H9 (cell line): ENCODE measurements around the gene WDR81. TPM values are rescaled to one million over a fixed set of nuclear protein-coding genes. Genes with fewer than 3 reads are reported as not detected.

ENCODE experiments used
- DNase-seq: peaks from one replicate; pipeline ENCODE4 v3.0.0-alpha.2; 2017
- H2AFZ ChIP-seq: one replicate; pipeline ENCODE4 v1.6.1; 2013; ENCODE audit warnings: mild to moderate bottlenecking, low read length, control low read depth, moderate library complexity
- H2AK5ac ChIP-seq: 2 replicates; pipeline ENCODE4 v1.6.1; 2013; ENCODE audit warnings: low read length, control low read depth, mixed read lengths; ENCODE audit not compliant: insufficient read length
- H2BK120ac ChIP-seq: one replicate; pipeline ENCODE4 v1.6.1; 2013; ENCODE audit warnings: low read depth, mild to moderate bottlenecking, low read length, control low read depth, inconsistent platforms; ENCODE audit not compliant: poor library complexity, severe bottlenecking
- H2BK12ac ChIP-seq: 2 replicates; pipeline ENCODE4 v1.6.1; 2013; ENCODE audit warnings: low read length, control low read depth, mixed read lengths, low read depth; ENCODE audit not compliant: insufficient read length
- H2BK15ac ChIP-seq: 2 replicates; pipeline ENCODE4 v1.6.1; 2013; ENCODE audit warnings: low read depth, low read length, control low read depth
- H2BK20ac ChIP-seq: one replicate; pipeline ENCODE4 v1.6.1; 2013; ENCODE audit warnings: low read depth, mild to moderate bottlenecking, low read length, control low read depth, inconsistent platforms; ENCODE audit not compliant: poor library complexity, severe bottlenecking
- H2BK5ac ChIP-seq: 2 replicates; pipeline ENCODE4 v1.6.1; 2013; ENCODE audit warnings: low read length, control low read depth, mixed read lengths; ENCODE audit not compliant: insufficient read length
- H3K14ac ChIP-seq: 2 replicates; pipeline ENCODE4 v1.6.1; 2013; ENCODE audit warnings: low read length, control low read depth; ENCODE audit not compliant: insufficient read depth
- H3K18ac ChIP-seq: 2 replicates; pipeline ENCODE4 v1.6.1; 2013; ENCODE audit warnings: low read depth, mild to moderate bottlenecking, mixed read lengths, low read length, control low read depth; ENCODE audit not compliant: insufficient read length
- H3K23ac ChIP-seq: 2 replicates; pipeline ENCODE4 v1.6.1; 2013; ENCODE audit warnings: low read length, control low read depth, mixed read lengths, low read depth; ENCODE audit not compliant: insufficient read length
- H3K23me2 ChIP-seq: 2 replicates; pipeline ENCODE4 v1.6.1; 2013; ENCODE audit warnings: low read depth, mild to moderate bottlenecking, mixed read lengths, low read length, control low read depth; ENCODE audit not compliant: insufficient read length, poor library complexity, severe bottlenecking
- H3K27ac ChIP-seq: 2 replicates; pipeline ENCODE4 v1.5.1; 2013; ENCODE audit warnings: low read length, control low read depth, mixed read lengths, low read depth; ENCODE audit not compliant: insufficient read length
- H3K27me3 ChIP-seq: 2 replicates; pipeline ENCODE4 v1.6.1; 2013; ENCODE audit warnings: low read length, control low read depth, inconsistent platforms; ENCODE audit not compliant: insufficient read depth
- H3K4ac ChIP-seq: 2 replicates; pipeline ENCODE4 v1.6.1; 2013; ENCODE audit warnings: low read depth, mild to moderate bottlenecking, control low read depth, inconsistent platforms, low read length, moderate library complexity
- H3K4me1 ChIP-seq: 2 replicates; pipeline ENCODE4 v1.6.1; 2013; ENCODE audit warnings: low read length, control low read depth, inconsistent platforms; ENCODE audit not compliant: insufficient read depth
- H3K4me2 ChIP-seq: 2 replicates; pipeline ENCODE4 v1.6.1; 2013; ENCODE audit warnings: low read length, control low read depth, mixed read lengths; ENCODE audit not compliant: insufficient read length, insufficient read depth
- H3K56ac ChIP-seq: 2 replicates; pipeline ENCODE4 v1.6.1; 2013; ENCODE audit warnings: low read depth, mild to moderate bottlenecking, mixed read lengths, low read length, control low read depth; ENCODE audit not compliant: insufficient read length
- H3K79me1 ChIP-seq: 2 replicates; pipeline ENCODE4 v1.6.1; 2013; ENCODE audit warnings: low read depth, mild to moderate bottlenecking, moderate library complexity, low read length, control low read depth, inconsistent platforms; ENCODE audit not compliant: insufficient read depth, poor library complexity, severe bottlenecking
- H3K79me2 ChIP-seq: 2 replicates; pipeline ENCODE4 v1.6.1; 2013; ENCODE audit warnings: low read length, control low read depth, inconsistent platforms; ENCODE audit not compliant: insufficient read depth
- H3K9ac ChIP-seq: 2 replicates; pipeline ENCODE4 v1.6.1; 2013; ENCODE audit warnings: low read length, control low read depth, mixed read lengths; ENCODE audit not compliant: insufficient read length; ENCODE audit errors: extremely low read depth
- H3K9me3 ChIP-seq: one replicate; pipeline ENCODE4 v1.6.1; 2013; ENCODE audit warnings: low read depth, low read length, inconsistent platforms; ENCODE audit not compliant: control insufficient read depth
- H3T11ph ChIP-seq: one replicate; pipeline ENCODE4 v1.6.1; 2013; ENCODE audit warnings: mild to moderate bottlenecking, low read length, control low read depth, inconsistent platforms
- H4K20me1 ChIP-seq: one replicate; pipeline ENCODE4 v1.6.1; 2013; ENCODE audit not compliant: control insufficient read depth, insufficient read length, insufficient read depth
- H4K5ac ChIP-seq: 2 replicates; pipeline ENCODE4 v1.6.1; 2013; ENCODE audit warnings: low read depth, mild to moderate bottlenecking, mixed read lengths, low read length, control low read depth; ENCODE audit not compliant: insufficient read length
- H4K8ac ChIP-seq: replicated peaks from 2 replicates; pipeline ENCODE4 v1.6.1; 2013; ENCODE audit warnings: low read length, control low read depth, mixed read lengths, low read depth; ENCODE audit not compliant: insufficient read length
- H4K91ac ChIP-seq: 2 replicates; pipeline ENCODE4 v1.6.1; 2013; ENCODE audit warnings: low read depth, mild to moderate bottlenecking, moderate library complexity, mixed read lengths, low read length, control low read depth; ENCODE audit not compliant: insufficient read length
- H3K27ac Mint-ChIP-seq, 3 experiments: 2 replicates in 2 of 3; 3 replicates in 1 of 3; pipeline ENCODE4 v1.8.0; 2020 to 2021; ENCODE audit warnings: mixed read lengths in 3 of 3, mild to moderate bottlenecking in 1 of 3, moderate library complexity in 1 of 3
- H3K27me3 Mint-ChIP-seq: 2 replicates; pipeline ENCODE4 v1.8.0; 2021; ENCODE audit warnings: low read depth, mild to moderate bottlenecking, moderate library complexity, mixed read lengths
- H3K36me3 Mint-ChIP-seq, 3 experiments: 2 replicates in 2 of 3; 3 replicates in 1 of 3; pipeline ENCODE4 v1.8.0; 2020 to 2021; ENCODE audit warnings: low read depth in 3 of 3, mixed read lengths in 3 of 3; ENCODE audit not compliant: insufficient read depth in 1 of 3
- H3K4me1 Mint-ChIP-seq, 2 experiments: 2 replicates each; pipeline ENCODE4 v1.8.0; 2020; ENCODE audit warnings: mixed read lengths in 2 of 2
- H3K4me3 Mint-ChIP-seq, 2 experiments: 2 replicates in 1 of 2; 3 replicates in 1 of 2; pipeline ENCODE4 v1.8.0; 2020 to 2021; ENCODE audit warnings: mild to moderate bottlenecking in 2 of 2, mixed read lengths in 2 of 2, moderate library complexity in 1 of 2
- H3K9me3 Mint-ChIP-seq, 2 experiments: 2 replicates in 1 of 2; 3 replicates in 1 of 2; pipeline ENCODE4 v1.8.0; 2020; ENCODE audit warnings: mild to moderate bottlenecking in 2 of 2, mixed read lengths in 2 of 2, moderate library complexity in 1 of 2
- WGBS: extraction: QIAGEN DNeasy Blood & Tissue Kit; methylation state at CpG from one replicate; pipeline ENCODE4 v1.1.7; 2013; ENCODE audit warnings: missing lambda C conversion rate, low lambda C conversion rate, mixed read lengths; ENCODE audit not compliant: insufficient read length; ENCODE audit errors: extremely low coverage; 5-methylcytosine and 5-hydroxymethylcytosine counted together
- total RNA-seq: library from RNA; stranded (reverse); gene quantifications from 2 replicates; pipeline ENCODE4 v1.2.1, GENCODE V29; 2021
- TF ChIP-seq, protein P1 (sequence below): fragments of 200-600 bp; sonication (generic); conservative IDR thresholded peaks from 3 replicates; pipeline ENCODE4 v1.8.0; 2021; ENCODE audit warnings: antibody characterized with exemption, mild to moderate bottlenecking

WDR81 gene
- total RNA-seq, 1 experiment from 2014 or later, result 20.2 TPM

DNA sequence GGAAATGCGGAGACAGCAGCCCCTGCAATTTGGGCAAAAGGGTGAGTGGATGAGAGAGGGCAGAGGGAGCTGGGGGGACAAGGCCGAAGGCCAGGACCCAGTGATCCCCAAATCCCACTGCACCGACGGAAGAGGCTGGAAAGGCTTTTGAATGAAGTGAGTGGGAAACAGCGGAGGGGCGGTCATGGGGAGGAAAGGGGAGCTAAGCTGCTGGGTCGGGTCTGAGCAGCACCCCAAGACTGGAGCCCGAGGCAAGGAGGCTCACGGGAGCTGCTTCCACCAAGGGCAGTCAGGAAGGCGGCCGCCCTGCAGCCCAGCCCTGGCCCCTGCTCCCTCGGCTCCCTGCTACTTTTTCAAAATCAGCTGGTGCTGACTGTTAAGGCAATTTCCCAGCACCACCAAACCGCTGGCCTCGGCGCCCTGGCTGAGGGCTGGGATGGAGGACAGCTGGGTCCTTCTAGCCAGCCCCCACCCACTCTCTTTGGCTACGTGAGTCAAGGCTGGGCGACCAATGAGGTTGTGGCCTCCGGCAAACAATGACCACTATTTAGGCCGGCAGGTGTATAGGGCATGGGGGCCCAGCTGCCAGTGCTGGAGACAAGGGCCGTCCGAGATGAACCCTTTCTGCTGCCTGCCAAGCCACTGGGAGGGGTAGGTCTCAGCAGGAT lies 37.9 kb downstream of the WDR81 start:
- Histone ChIP-seq H2BK15ac (no peak overlapping the region), H4K5ac (no peak overlapping the region), H3K14ac (peak overlapping the region; percentile 48), H2BK5ac (no peak overlapping the region), H3K4me1 (peaks cover 6% of the 10 kb centered on the region; the same call in 1 of the 2 replicates), H3K9ac (no peak overlapping the region), H3K79me1 (no peaks in the 10 kb centered on the region), H2BK12ac (no peak overlapping the region), H3K18ac (peak overlapping the region; percentile 30), H3K23ac (no peak overlapping the region), H4K20me1 (no peaks in the 10 kb centered on the region), H3T11ph (no peak overlapping the region), H2BK20ac (no peak overlapping the region), H3K27me3 (no peaks in the 10 kb centered on the region), H3K4ac (no peak overlapping the region), H4K8ac (no peak overlapping the region), H3K27ac (no peak overlapping the region), H2BK120ac (no peak overlapping the region), H2AFZ (no peak overlapping the region), H3K4me2 (peak overlapping the region; percentile 47), H2AK5ac (no peak overlapping the region), H4K91ac (no peak overlapping the region), H3K23me2 (peaks cover 5% of the 10 kb centered on the region), H3K79me2 (no peaks in the 10 kb centered on the region), H3K56ac (no peak overlapping the region), H3K9me3 (no peaks in the 10 kb centered on the region)
- H3K27ac Mint-ChIP-seq, result 0 out of 7 replicates have a peak overlapping the region, but pooled peaks of 2 of the 3 experiments have one; percentile 23 to 55
- WGBS, result no CpG with 5 or more reads among the region's 21 CpGs
- H3K36me3 Mint-ChIP-seq, result no peaks in the 10 kb centered on the region; a peak in 2 of 7 replicates
- H3K4me3 Mint-ChIP-seq, result peak overlapping the region; percentile 56 to 75
- TF ChIP-seq, protein P1, sequence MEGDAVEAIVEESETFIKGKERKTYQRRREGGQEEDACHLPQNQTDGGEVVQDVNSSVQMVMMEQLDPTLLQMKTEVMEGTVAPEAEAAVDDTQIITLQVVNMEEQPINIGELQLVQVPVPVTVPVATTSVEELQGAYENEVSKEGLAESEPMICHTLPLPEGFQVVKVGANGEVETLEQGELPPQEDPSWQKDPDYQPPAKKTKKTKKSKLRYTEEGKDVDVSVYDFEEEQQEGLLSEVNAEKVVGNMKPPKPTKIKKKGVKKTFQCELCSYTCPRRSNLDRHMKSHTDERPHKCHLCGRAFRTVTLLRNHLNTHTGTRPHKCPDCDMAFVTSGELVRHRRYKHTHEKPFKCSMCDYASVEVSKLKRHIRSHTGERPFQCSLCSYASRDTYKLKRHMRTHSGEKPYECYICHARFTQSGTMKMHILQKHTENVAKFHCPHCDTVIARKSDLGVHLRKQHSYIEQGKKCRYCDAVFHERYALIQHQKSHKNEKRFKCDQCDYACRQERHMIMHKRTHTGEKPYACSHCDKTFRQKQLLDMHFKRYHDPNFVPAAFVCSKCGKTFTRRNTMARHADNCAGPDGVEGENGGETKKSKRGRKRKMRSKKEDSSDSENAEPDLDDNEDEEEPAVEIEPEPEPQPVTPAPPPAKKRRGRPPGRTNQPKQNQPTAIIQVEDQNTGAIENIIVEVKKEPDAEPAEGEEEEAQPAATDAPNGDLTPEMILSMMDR, result no peak
- peaks cover 28 to 29% of the 10 kb centered on the region in 2 experiments for H3K4me1 Mint-ChIP-seq
- no peaks in the 10 kb centered on the region for H3K9me3 Mint-ChIP-seq
- no peaks in the 10 kb centered on the region; the same call in 1 of the 2 replicates for H3K27me3 Mint-ChIP-seq
- DNase-seq, result no peak
